Endothelial cell of hepatic sinusoid (primary cell): ENCODE results near the gene AFF1.

ENCODE experiments used
- in situ Hi-C: cut with HindIII; loops from 2 replicates; pipeline ENCODE4 v1.10.0; 2017; ENCODE audit warnings: low sequenced_read_pairs

The AFF1 gene, protein sequence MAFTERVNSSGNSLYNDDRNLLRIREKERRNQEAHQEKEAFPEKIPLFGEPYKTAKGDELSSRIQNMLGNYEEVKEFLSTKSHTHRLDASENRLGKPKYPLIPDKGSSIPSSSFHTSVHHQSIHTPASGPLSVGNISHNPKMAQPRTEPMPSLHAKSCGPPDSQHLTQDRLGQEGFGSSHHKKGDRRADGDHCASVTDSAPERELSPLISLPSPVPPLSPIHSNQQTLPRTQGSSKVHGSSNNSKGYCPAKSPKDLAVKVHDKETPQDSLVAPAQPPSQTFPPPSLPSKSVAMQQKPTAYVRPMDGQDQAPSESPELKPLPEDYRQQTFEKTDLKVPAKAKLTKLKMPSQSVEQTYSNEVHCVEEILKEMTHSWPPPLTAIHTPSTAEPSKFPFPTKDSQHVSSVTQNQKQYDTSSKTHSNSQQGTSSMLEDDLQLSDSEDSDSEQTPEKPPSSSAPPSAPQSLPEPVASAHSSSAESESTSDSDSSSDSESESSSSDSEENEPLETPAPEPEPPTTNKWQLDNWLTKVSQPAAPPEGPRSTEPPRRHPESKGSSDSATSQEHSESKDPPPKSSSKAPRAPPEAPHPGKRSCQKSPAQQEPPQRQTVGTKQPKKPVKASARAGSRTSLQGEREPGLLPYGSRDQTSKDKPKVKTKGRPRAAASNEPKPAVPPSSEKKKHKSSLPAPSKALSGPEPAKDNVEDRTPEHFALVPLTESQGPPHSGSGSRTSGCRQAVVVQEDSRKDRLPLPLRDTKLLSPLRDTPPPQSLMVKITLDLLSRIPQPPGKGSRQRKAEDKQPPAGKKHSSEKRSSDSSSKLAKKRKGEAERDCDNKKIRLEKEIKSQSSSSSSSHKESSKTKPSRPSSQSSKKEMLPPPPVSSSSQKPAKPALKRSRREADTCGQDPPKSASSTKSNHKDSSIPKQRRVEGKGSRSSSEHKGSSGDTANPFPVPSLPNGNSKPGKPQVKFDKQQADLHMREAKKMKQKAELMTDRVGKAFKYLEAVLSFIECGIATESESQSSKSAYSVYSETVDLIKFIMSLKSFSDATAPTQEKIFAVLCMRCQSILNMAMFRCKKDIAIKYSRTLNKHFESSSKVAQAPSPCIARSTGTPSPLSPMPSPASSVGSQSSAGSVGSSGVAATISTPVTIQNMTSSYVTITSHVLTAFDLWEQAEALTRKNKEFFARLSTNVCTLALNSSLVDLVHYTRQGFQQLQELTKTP

GRCh38 chr4:86934771-86935565 is at the start of gene AFF1:
AFF1 (plus strand) TSS chr4:86935011; CDS start chr4:86948534, 13,523 bp downstream.
- in situ Hi-C loops = no loop called here

GRCh38 chr4:86890790-86891189 is 44.0 kb upstream of the AFF1 start:
- in situ Hi-C loops = no loop called here

GRCh38 chr4:86891762-86892635 is 42.8 kb upstream of the AFF1 start, which contains the start of gene C4orf36:
C4orf36 (minus strand) TSS chr4:86892422; CDS start chr4:86891520, 902 bp downstream.
- in situ Hi-C loops = no loop called here

GRCh38 chr4:86892636-86892960 is 42.2 kb upstream of the AFF1 start:
- in situ Hi-C loops = no loop called here

DNA sequence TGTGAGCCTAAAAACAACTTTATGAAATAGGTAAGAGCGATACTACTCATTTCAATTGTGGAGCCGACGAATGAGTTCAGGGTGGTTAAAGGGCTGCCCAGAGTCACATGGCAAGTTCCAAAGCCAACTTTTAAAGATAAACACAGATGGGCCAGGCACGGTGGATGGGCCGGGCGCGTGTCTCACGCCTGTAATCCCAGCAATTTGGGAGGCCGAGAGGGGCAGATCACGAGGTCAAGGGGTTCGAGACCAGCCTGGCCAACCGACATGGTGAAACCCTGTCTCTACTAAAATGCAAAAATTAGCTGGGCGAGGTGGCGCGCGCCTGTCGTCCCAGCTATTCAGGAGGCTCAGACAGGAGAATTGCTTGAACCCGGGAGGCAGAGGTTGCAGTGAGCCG is 41.7 kb upstream of the AFF1 start:
- in situ Hi-C loops = no loop called here

DNA sequence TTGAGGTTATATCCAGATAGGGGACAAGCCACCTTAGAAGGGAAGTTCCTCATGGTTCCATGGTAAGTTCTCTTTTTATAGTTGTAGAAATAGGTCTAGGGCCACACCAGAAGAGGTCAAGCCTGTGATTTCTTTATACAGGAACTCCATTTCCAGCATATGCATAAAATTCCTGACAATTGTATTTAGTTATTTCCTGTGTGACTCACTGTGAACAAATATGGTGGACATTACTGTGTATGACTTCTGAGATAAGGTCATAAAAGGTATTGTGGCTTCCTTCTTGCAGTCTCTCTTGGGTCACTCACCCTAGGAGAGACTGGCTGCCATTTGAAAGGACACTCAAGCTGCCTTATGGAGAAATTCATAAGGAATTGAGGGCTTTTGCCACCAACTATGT is 40.4 kb upstream of the AFF1 start:
- in situ Hi-C loops = no loop called here

GRCh38 chr4:86895692-86896488 is 38.9 kb upstream of the AFF1 start:
- in situ Hi-C loops = no loop called here

GRCh38 chr4:86896596-86896995 is 38.2 kb upstream of the AFF1 start:
- in situ Hi-C loops = no loop called here

DNA sequence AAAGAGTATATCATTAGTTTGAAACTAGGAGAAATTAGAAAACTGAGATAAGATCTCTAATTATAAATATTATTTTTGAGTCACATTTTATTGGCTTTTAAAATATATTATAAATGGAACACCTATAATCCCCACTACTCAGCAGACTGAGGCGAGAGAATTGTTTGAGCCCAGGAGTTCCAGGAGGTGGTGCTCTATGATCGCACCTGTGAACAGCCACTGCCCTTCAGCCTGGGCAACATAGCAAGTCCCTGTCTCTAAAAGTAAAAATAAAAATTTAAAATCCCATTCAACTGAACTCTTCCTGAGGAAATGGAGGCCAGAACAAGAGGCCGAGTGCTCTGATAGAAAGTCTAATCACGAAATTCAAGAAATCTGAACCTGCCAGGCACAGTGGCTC is 36.2 kb upstream of the AFF1 start:
- in situ Hi-C loops = no loop called here

GRCh38 chr4:86901864-86902263 is 32.9 kb upstream of the AFF1 start:
- in situ Hi-C loops = no loop called here

GRCh38 chr4:86908251-86908657 is 26.6 kb upstream of the AFF1 start:
- in situ Hi-C loops = no loop called here

- in situ Hi-C loops = no loop called here
These were observed 25.1 kb upstream of the AFF1 start for GRCh38 chr4:86909546-86910295.

GRCh38 chr4:86910369-86910768 is 24.4 kb upstream of the AFF1 start:
- in situ Hi-C loops = no loop called here

DNA sequence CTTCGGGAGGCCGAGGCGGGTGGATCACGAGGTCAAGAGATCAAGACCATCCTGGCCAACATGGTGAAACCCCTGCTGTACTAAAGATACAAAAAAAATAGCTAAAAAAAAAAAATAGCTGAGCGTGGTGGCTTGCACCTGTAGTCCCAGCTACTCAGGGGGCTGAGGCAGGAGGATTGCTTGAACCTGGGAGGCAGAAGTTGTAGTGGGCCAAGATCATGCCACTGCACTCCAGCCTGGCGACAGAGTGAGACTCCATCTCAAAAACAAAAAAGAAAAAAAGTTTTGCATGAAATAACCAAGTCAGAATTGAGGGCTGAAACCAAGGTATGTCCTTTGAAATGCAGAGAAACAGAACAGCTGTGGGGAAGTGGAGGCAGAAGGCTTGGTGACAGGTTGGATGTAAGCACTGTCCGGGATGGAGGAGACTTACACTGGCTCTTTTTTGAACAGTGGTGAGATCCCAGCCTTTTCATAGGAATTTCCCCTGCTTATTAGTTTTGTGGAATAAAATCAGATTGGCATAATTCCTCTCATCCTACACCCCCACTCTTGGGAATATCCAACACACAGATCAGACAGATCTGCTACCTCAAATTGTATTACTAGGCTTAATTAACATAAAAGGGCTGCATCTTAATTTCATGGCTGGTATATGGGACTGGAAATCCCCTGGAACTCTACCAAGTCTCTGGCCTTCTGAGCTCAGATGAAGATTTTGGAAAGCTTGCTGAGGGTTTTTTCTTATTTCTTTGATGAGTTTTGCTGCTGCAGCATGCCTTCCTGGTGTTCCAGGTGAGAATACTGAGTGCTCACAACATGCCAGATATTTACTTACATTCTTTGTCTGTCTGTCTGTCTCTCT is 23.8 kb upstream of the AFF1 start:
- in situ Hi-C loops = no loop called here

GRCh38 chr4:86916392-86916791 is 18.4 kb upstream of the AFF1 start:
- in situ Hi-C loops = no loop called here

GRCh38 chr4:86917212-86918039 is 17.4 kb upstream of the AFF1 start:
- in situ Hi-C loops = no loop called here
